ENCODE data around the gene TPT1.
A peak's percentile ranks its signal among the peaks of the same experiment; 100 is the strongest.

Gene TPT1

GRCh38 chr13:45333977-45334922 is 6.7 kb downstream of the TPT1 start:
- Histone ChIP-seq H3K4me3 (ENCODE audit: low read length in 2 of 2) (no peak overlapping the region), H3K4me1 (ENCODE audit: control insufficient read depth, insufficient read depth, low read length) (peaks cover 21% of the 10 kb centered on the region), H3K9ac (ENCODE audit: low read length in 2 of 2) (no peak overlapping the region), H3K27me3 (ENCODE audit: control insufficient read depth in 1 of 2, insufficient read depth in 2 of 2, low read length in 2 of 2) (no peaks in the 10 kb centered on the region), H3K27ac (ENCODE audit: low read length) (no peak overlapping the region), H3K36me3 (ENCODE audit: control insufficient read depth in 2 of 2, insufficient read depth in 2 of 2, low read length in 2 of 2) (peaks cover 32 to 46% of the 10 kb centered on the region in 2 donors), H3K9me3 (ENCODE audit: control insufficient read depth in 2 of 2, low read length in 2 of 2) (no peaks in the 10 kb centered on the region)

GRCh38 chr13:45333251-45333976 is 7.6 kb downstream of the TPT1 start:
- Histone ChIP-seq H3K4me3 (ENCODE audit: low read length in 2 of 2) (no peak overlapping the region), H3K9ac (ENCODE audit: low read length in 2 of 2) (no peak overlapping the region), H3K27ac (ENCODE audit: low read length) (no peak overlapping the region), H3K4me1 (ENCODE audit: control insufficient read depth, insufficient read depth, low read length) (peaks cover 21% of the 10 kb centered on the region), H3K9me3 (ENCODE audit: control insufficient read depth in 2 of 2, low read length in 2 of 2) (no peaks in the 10 kb centered on the region), H3K36me3 (ENCODE audit: control insufficient read depth in 2 of 2, insufficient read depth in 2 of 2, low read length in 2 of 2) (peaks cover 32 to 38% of the 10 kb centered on the region in 2 donors), H3K27me3 (ENCODE audit: control insufficient read depth in 1 of 2, insufficient read depth in 2 of 2, low read length in 2 of 2) (no peaks in the 10 kb centered on the region)

GRCh38 chr13:45332831-45333219 is 8.2 kb downstream of the TPT1 start:
- Histone ChIP-seq H3K36me3 (ENCODE audit: control insufficient read depth in 2 of 2, insufficient read depth in 2 of 2, low read length in 2 of 2) (peaks cover 28 to 32% of the 10 kb centered on the region in 2 donors), H3K27me3 (ENCODE audit: control insufficient read depth in 1 of 2, insufficient read depth in 2 of 2, low read length in 2 of 2) (no peaks in the 10 kb centered on the region), H3K4me3 (ENCODE audit: low read length in 2 of 2) (no peak overlapping the region), H3K9ac (ENCODE audit: low read length in 2 of 2) (no peak overlapping the region), H3K4me1 (ENCODE audit: control insufficient read depth, insufficient read depth, low read length) (peaks cover 15% of the 10 kb centered on the region), H3K27ac (ENCODE audit: low read length) (no peak overlapping the region), H3K9me3 (ENCODE audit: control insufficient read depth in 2 of 2, low read length in 2 of 2) (no peaks in the 10 kb centered on the region)

- Histone ChIP-seq H3K4me3 (ENCODE audit: low read length in 2 of 2) (no peak overlapping the region), H3K4me1 (ENCODE audit: control insufficient read depth, insufficient read depth, low read length) (peaks cover 15% of the 10 kb centered on the region), H3K36me3 (ENCODE audit: control insufficient read depth in 2 of 2, insufficient read depth in 2 of 2, low read length in 2 of 2) (peaks cover 24 to 26% of the 10 kb centered on the region in 2 donors), H3K9ac (ENCODE audit: low read length in 2 of 2) (no peak overlapping the region), H3K27ac (ENCODE audit: low read length) (no peak overlapping the region), H3K27me3 (ENCODE audit: control insufficient read depth in 1 of 2, insufficient read depth in 2 of 2, low read length in 2 of 2) (no peaks in the 10 kb centered on the region), H3K9me3 (ENCODE audit: control insufficient read depth in 2 of 2, low read length in 2 of 2) (no peaks in the 10 kb centered on the region)
Measured at GRCh38 chr13:45332036-45332830, 8.8 kb downstream of the TPT1 start.

- H3K4me1 ChIP-seq (ENCODE audit: control insufficient read depth, insufficient read depth, low read length) = peaks cover 15% of the 10 kb centered on the region
- no peak overlapping the region for H3K9ac ChIP-seq (ENCODE audit: low read length in 2 of 2)
- no peaks in the 10 kb centered on the region for H3K27me3 ChIP-seq (ENCODE audit: control insufficient read depth in 1 of 2, insufficient read depth in 2 of 2, low read length in 2 of 2)
- peaks cover 21% of the 10 kb centered on the region in 2 donors for H3K36me3 ChIP-seq (ENCODE audit: control insufficient read depth in 2 of 2, insufficient read depth in 2 of 2, low read length in 2 of 2)
- no peaks in the 10 kb centered on the region for H3K9me3 ChIP-seq (ENCODE audit: control insufficient read depth in 2 of 2, low read length in 2 of 2)
- H3K27ac ChIP-seq (ENCODE audit: low read length) = no peak overlapping the region
- H3K4me3 ChIP-seq (ENCODE audit: low read length in 2 of 2) = no peak overlapping the region
Measured at GRCh38 chr13:45331692-45332035, 9.3 kb downstream of the TPT1 start.

GRCh38 chr13:45331123-45331619 is 9.8 kb downstream of the TPT1 start:
- peaks cover 16% of the 10 kb centered on the region in 2 donors for H3K36me3 ChIP-seq (ENCODE audit: control insufficient read depth in 2 of 2, insufficient read depth in 2 of 2, low read length in 2 of 2)
- H3K27me3 ChIP-seq (ENCODE audit: control insufficient read depth in 1 of 2, insufficient read depth in 2 of 2, low read length in 2 of 2) = no peaks in the 10 kb centered on the region
- H3K4me3 ChIP-seq (ENCODE audit: low read length in 2 of 2) = no peak overlapping the region
- H3K9me3 ChIP-seq (ENCODE audit: control insufficient read depth in 2 of 2, low read length in 2 of 2) = no peaks in the 10 kb centered on the region
- H3K27ac ChIP-seq (ENCODE audit: low read length) = no peak overlapping the region
- H3K9ac ChIP-seq (ENCODE audit: low read length in 2 of 2) = no peak overlapping the region
- peaks cover 15% of the 10 kb centered on the region for H3K4me1 ChIP-seq (ENCODE audit: control insufficient read depth, insufficient read depth, low read length)

GRCh38 chr13:45328661-45329111 is 12.3 kb downstream of the TPT1 start:
- Histone ChIP-seq H3K9ac (ENCODE audit: low read length in 2 of 2) (no peak overlapping the region), H3K27me3 (ENCODE audit: control insufficient read depth in 1 of 2, insufficient read depth in 2 of 2, low read length in 2 of 2) (no peaks in the 10 kb centered on the region), H3K4me1 (ENCODE audit: control insufficient read depth, insufficient read depth, low read length) (peaks cover 18% of the 10 kb centered on the region), H3K9me3 (ENCODE audit: control insufficient read depth in 2 of 2, low read length in 2 of 2) (no peaks in the 10 kb centered on the region), H3K4me3 (ENCODE audit: low read length in 2 of 2) (no peak overlapping the region), H3K27ac (ENCODE audit: low read length) (no peak overlapping the region), H3K36me3 (ENCODE audit: control insufficient read depth in 2 of 2, insufficient read depth in 2 of 2, low read length in 2 of 2) (no peaks in the 10 kb centered on the region)

- Histone ChIP-seq H3K4me3 (ENCODE audit: low read length in 2 of 2) (no peak overlapping the region), H3K9ac (ENCODE audit: low read length in 2 of 2) (no peak overlapping the region), H3K27ac (ENCODE audit: low read length) (peak overlapping the region; percentile 18), H3K9me3 (ENCODE audit: control insufficient read depth in 2 of 2, low read length in 2 of 2) (no peaks in the 10 kb centered on the region), H3K27me3 (ENCODE audit: control insufficient read depth in 1 of 2, insufficient read depth in 2 of 2, low read length in 2 of 2) (no peaks in the 10 kb centered on the region), H3K4me1 (ENCODE audit: control insufficient read depth, insufficient read depth, low read length) (peaks cover 18% of the 10 kb centered on the region), H3K36me3 (ENCODE audit: control insufficient read depth in 2 of 2, insufficient read depth in 2 of 2, low read length in 2 of 2) (no peaks in the 10 kb centered on the region)
Measured at GRCh38 chr13:45327253-45327955, 13.6 kb downstream of the TPT1 start.

- Histone ChIP-seq H3K4me3 (ENCODE audit: low read length in 2 of 2) (no peak overlapping the region), H3K36me3 (ENCODE audit: control insufficient read depth in 2 of 2, insufficient read depth in 2 of 2, low read length in 2 of 2) (no peaks in the 10 kb centered on the region), H3K27ac (ENCODE audit: low read length) (peak overlapping the region; percentile 11), H3K4me1 (ENCODE audit: control insufficient read depth, insufficient read depth, low read length) (peaks cover 18% of the 10 kb centered on the region), H3K9me3 (ENCODE audit: control insufficient read depth in 2 of 2, low read length in 2 of 2) (no peaks in the 10 kb centered on the region), H3K9ac (ENCODE audit: low read length in 2 of 2) (peak overlapping the region in 1 of 2 donors; percentile 13), H3K27me3 (ENCODE audit: control insufficient read depth in 1 of 2, insufficient read depth in 2 of 2, low read length in 2 of 2) (no peaks in the 10 kb centered on the region)
Measured at GRCh38 chr13:45325806-45326205, 15.2 kb downstream of the TPT1 start.

Measured in stomach smooth muscle (tissue), 2 donors.